B cell (primary cell): ENCODE measurements around the gene FAM210B. TPM values are rescaled to one million over a fixed set of nuclear protein-coding genes. Genes with fewer than 3 reads are reported as not detected.

Source experiments
- ATAC-seq: fragments of 200-7000 bp; cut with Tn5 transposase; one replicate; pipeline ENCODE4 v1.10.0; 2021; ENCODE audit warnings: low read depth, mild to moderate bottlenecking, moderate number of reproducible peaks, moderate library complexity
- CTCF ChIA-PET: fragments of 350-600 bp; sonication (Branson Sonifier 250); formaldehyde crosslinking; loops from one replicate; lab custom pipeline; 2021; ENCODE audit warnings: antibody characterized with exemption, inconsistent platforms; lab: Charles Lee
- POLR2A ChIA-PET: fragments of 350-600 bp; sonication (Branson Sonifier 250); formaldehyde crosslinking; loops from one replicate; lab custom pipeline; 2021; ENCODE audit warnings: antibody characterized with exemption; lab: Charles Lee
- DNase-seq: peaks from one replicate; pipeline ENCODE4 v3.0.0; 2013
- H2AFZ ChIP-seq: 2 replicates; pipeline ENCODE4 v1.6.1; 2012; ENCODE audit warnings: mild to moderate bottlenecking, low read depth, low read length; ENCODE audit not compliant: insufficient read depth, poor library complexity, severe bottlenecking
- H3K27ac ChIP-seq, 2 donors: 1 replicate in 1 of 2; 2 replicates in 1 of 2; pipeline ENCODE4 v1.5.1; 2012 to 2013; ENCODE audit warnings: low read length in 2 of 2, mild to moderate bottlenecking in 2 of 2, moderate library complexity in 1 of 2
- H3K27me3 ChIP-seq, 4 experiments: fragments of 200-600 bp in 1 of 4; sonication (generic) in 1 of 4; replicated peaks in 1 of 4; 1 replicate in 2 of 4; 2 replicates in 2 of 4; pipeline versions ENCODE4 v1.6.1 to v1.7.0; 2013 to 2016; ENCODE audit warnings: low read length in 3 of 4, mild to moderate bottlenecking in 2 of 4, mixed read lengths in 1 of 4, moderate library complexity in 1 of 4; ENCODE audit not compliant: insufficient read depth in 4 of 4, control insufficient read depth in 3 of 4; ENCODE audit errors: control extremely low read depth in 1 of 4
- H3K36me3 ChIP-seq, 2 experiments: replicated peaks in 1 of 2; 1 replicate in 1 of 2; 2 replicates in 1 of 2; pipeline versions ENCODE4 v1.6.1 to v1.7.1; 2013; ENCODE audit warnings: low read length in 1 of 2; ENCODE audit not compliant: insufficient read depth in 2 of 2, control insufficient read depth in 1 of 2; ENCODE audit errors: control extremely low read depth in 1 of 2, extremely low read depth in 1 of 2
- H3K4me1 ChIP-seq, 2 donors: fragments of 200-600 bp in 1 of 2; sonication (generic) in 1 of 2; 1 replicate in 1 of 2; 2 replicates in 1 of 2; pipeline versions ENCODE4 v1.5.1 to v1.6.1; 2013 to 2017; ENCODE audit warnings: low read length in 2 of 2; ENCODE audit not compliant: control insufficient read depth in 2 of 2, insufficient read depth in 2 of 2
- H3K4me2 ChIP-seq: replicated peaks from 2 replicates; pipeline ENCODE3; 2012; ENCODE audit warnings: mild to moderate bottlenecking, low read depth, low read length; ENCODE audit not compliant: poor library complexity, severe bottlenecking
- H3K4me3 ChIP-seq, 5 experiments: fragments of 200-600 bp in 1 of 5; sonication (generic) in 1 of 5; 1 replicate in 3 of 5; 2 replicates in 2 of 5; pipeline versions ENCODE4 v1.5.1 to v1.7.0; 2011 to 2016; ENCODE audit warnings: low read length in 4 of 5, mild to moderate bottlenecking in 4 of 5, low read depth in 2 of 5, control low read depth in 1 of 5, moderate library complexity in 1 of 5; ENCODE audit not compliant: insufficient read depth in 1 of 5; ENCODE audit errors: control extremely low read depth in 1 of 5, extremely low read depth in 1 of 5
- H3K79me2 ChIP-seq: fragments of 200-600 bp; sonication (generic); one replicate; pipeline ENCODE4 v1.6.0; 2016; ENCODE audit warnings: low read length; ENCODE audit not compliant: control insufficient read depth, insufficient read depth
- H3K9ac ChIP-seq: fragments of 200-600 bp; sonication (generic); 2 replicates; pipeline ENCODE4 v1.6.1; 2017; ENCODE audit warnings: mild to moderate bottlenecking, low read length, moderate library complexity
- H3K9me3 ChIP-seq, 3 donors: one replicate each; pipeline versions ENCODE4 v1.6.1 to v1.7.1; 2013; ENCODE audit warnings: low read length in 2 of 3; ENCODE audit not compliant: control insufficient read depth in 2 of 3, insufficient read depth in 1 of 3; ENCODE audit errors: control extremely low read depth in 1 of 3
- H4K20me1 ChIP-seq: 2 replicates; pipeline ENCODE4 v1.6.0; 2012; ENCODE audit warnings: mild to moderate bottlenecking, low read length; ENCODE audit not compliant: insufficient read depth, control insufficient read depth, poor library complexity, severe bottlenecking
- H3K27ac Mint-ChIP-seq: one replicate; pipeline ENCODE4 v1.8.0; 2021; ENCODE audit warnings: mixed read lengths
- H3K27me3 Mint-ChIP-seq: one replicate; pipeline ENCODE4 v1.8.0; 2021; ENCODE audit warnings: mixed read lengths
- H3K4me1 Mint-ChIP-seq: one replicate; pipeline ENCODE4 v1.8.0; 2021; ENCODE audit warnings: mixed read lengths
- H3K4me3 Mint-ChIP-seq: one replicate; pipeline ENCODE4 v1.8.0; 2021; ENCODE audit warnings: mixed read lengths
- H3K9me3 Mint-ChIP-seq: one replicate; pipeline ENCODE4 v1.8.0; 2022; ENCODE audit warnings: mixed read lengths; ENCODE audit not compliant: insufficient read depth
- CTCF ChIP-seq: fragments of 200-600 bp; IDR thresholded peaks from one replicate; pipeline ENCODE4 v1.8.0; 2022; ENCODE audit warnings: antibody characterized with exemption, mild to moderate bottlenecking
- EZH2 ChIP-seq: IDR thresholded peaks from 2 replicates; pipeline ENCODE4 v1.6.1; 2012; ENCODE audit warnings: borderline replicate concordance, low read depth, mild to moderate bottlenecking, moderate library complexity, low read length; ENCODE audit not compliant: insufficient read depth, poor library complexity, severe bottlenecking
- WGBS: methylation state at CpG from one replicate; pipeline ENCODE4 v1.1.5; 2013; ENCODE audit warnings: missing lambda C conversion rate; ENCODE audit not compliant: insufficient coverage; 5-methylcytosine and 5-hydroxymethylcytosine counted together
- intact Hi-C: fragments of 100-400 bp; cut with micrococcal nuclease; formaldehyde crosslinking; loops from one replicate; pipeline ENCODE4 v1.10.0; 2022
- polyA plus RNA-seq: library from polyadenylated mRNA; depleted of rRNA; stranded (reverse); fragments of >200 nt; gene quantifications from 2 replicates; pipeline ENCODE4 v1.2.3, GENCODE V29; 2012
- total RNA-seq, 2 donors: library from RNA; stranded (reverse); fragments of 120-200 nt in 1 of 2; gene quantifications; 1 replicate in 1 of 2; 2 replicates in 1 of 2; pipeline versions ENCODE4 v1.2.3 to v1.2.4, GENCODE V29; 2013 to 2022

The FAM210B gene
- total and polyA plus RNA-seq, 2 donors (not counting 1 experiment from before 2014, with no cell fraction given) = 4.0 to 13.6 TPM

GRCh38 chr20:56382696-56383095 is 23.9 kb downstream of the FAM210B start:
- Mint-ChIP-seq H3K4me3 (no peak overlapping the region), H3K27ac (no peak overlapping the region), H3K27me3 (no peaks in the 10 kb centered on the region), H3K4me1 (no peaks in the 10 kb centered on the region), H3K9me3 (no peaks in the 10 kb centered on the region)
- no peaks in the 10 kb centered on the region for H3K4me1 ChIP-seq
- DNase-seq (no peak), ATAC-seq (no peak)
- ChIA-PET CTCF (no interaction called here), POLR2A (no interaction called here)
- H3K4me3 ChIP-seq = no peak overlapping the region
- no peak overlapping the region for H3K4me2 ChIP-seq
- intact Hi-C loops = no loop called here
- H3K36me3 ChIP-seq = peaks cover 2% of the 10 kb centered on the region in 2 experiments
- no peak overlapping the region for H3K9ac ChIP-seq
- no peak overlapping the region for H2AFZ ChIP-seq
- H3K27me3 ChIP-seq = no peaks in the 10 kb centered on the region
- TF ChIP-seq CTCF = no peak
- no peak for TF ChIP-seq EZH2
- 100% methylated on average over 3 of the region's 4 CpGs for WGBS
- H4K20me1 ChIP-seq = no peaks in the 10 kb centered on the region
- no peaks in the 10 kb centered on the region for H3K9me3 ChIP-seq
- peaks cover 11% of the 10 kb centered on the region for H3K79me2 ChIP-seq
- no peak overlapping the region for H3K27ac ChIP-seq

DNA sequence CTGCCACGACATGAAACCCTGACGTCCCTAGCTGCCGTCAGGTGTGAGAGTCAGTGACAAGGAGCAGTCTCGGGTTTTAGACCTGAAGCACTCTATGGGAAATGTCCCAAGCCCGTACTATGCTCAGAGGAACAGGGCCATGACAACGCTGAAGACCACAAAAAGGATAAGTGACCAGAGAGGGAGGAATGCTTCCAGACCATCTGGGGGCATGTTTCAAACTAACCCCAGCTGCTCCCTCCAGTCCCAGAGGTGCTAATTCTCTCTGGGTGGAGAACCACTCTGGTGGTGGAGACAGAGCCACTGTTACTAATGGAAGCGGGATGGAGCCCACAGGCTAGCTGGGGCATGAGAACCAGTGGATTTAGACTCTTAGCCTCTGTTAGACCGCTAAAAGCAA is 24.6 kb downstream of the FAM210B start:
- DNase-seq = no peak
- H3K9me3 ChIP-seq = no peaks in the 10 kb centered on the region
- no peak overlapping the region for H3K27ac ChIP-seq
- ATAC-seq = no peak
- 99% methylated on average over 8 of the region's 8 CpGs for WGBS
- H3K27me3 ChIP-seq = no peaks in the 10 kb centered on the region
- H3K79me2 ChIP-seq = peaks cover 11% of the 10 kb centered on the region
- Mint-ChIP-seq H3K27me3 (no peaks in the 10 kb centered on the region), H3K27ac (no peak overlapping the region), H3K4me3 (no peak overlapping the region), H3K9me3 (no peaks in the 10 kb centered on the region), H3K4me1 (no peaks in the 10 kb centered on the region)
- no peak overlapping the region for H3K4me2 ChIP-seq
- no peak overlapping the region for H3K9ac ChIP-seq
- no peaks in the 10 kb centered on the region for H4K20me1 ChIP-seq
- no peak for TF ChIP-seq CTCF
- no peak for TF ChIP-seq EZH2
- ChIA-PET POLR2A (no interaction called here), CTCF (no interaction called here)
- peaks cover under 1 to 2% of the 10 kb centered on the region in 2 experiments for H3K36me3 ChIP-seq
- no peak overlapping the region for H3K4me3 ChIP-seq
- H3K4me1 ChIP-seq = no peaks in the 10 kb centered on the region
- H2AFZ ChIP-seq = no peak overlapping the region
- intact Hi-C loops = no loop called here
